ENCODE measurements around the gene MAP3K14.

- TF ChIP-seq, protein P1, sequence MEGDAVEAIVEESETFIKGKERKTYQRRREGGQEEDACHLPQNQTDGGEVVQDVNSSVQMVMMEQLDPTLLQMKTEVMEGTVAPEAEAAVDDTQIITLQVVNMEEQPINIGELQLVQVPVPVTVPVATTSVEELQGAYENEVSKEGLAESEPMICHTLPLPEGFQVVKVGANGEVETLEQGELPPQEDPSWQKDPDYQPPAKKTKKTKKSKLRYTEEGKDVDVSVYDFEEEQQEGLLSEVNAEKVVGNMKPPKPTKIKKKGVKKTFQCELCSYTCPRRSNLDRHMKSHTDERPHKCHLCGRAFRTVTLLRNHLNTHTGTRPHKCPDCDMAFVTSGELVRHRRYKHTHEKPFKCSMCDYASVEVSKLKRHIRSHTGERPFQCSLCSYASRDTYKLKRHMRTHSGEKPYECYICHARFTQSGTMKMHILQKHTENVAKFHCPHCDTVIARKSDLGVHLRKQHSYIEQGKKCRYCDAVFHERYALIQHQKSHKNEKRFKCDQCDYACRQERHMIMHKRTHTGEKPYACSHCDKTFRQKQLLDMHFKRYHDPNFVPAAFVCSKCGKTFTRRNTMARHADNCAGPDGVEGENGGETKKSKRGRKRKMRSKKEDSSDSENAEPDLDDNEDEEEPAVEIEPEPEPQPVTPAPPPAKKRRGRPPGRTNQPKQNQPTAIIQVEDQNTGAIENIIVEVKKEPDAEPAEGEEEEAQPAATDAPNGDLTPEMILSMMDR (IDR thresholded peaks at IDR 0.05), result no peak
- TF ChIP-seq POLR2A (IDR thresholded peaks at IDR 0.05), result no peak
These were observed 45.2 kb upstream of the MAP3K14 start for GRCh38 chr17:45361976-45362375.
